Mesenchymal stem cell (in vitro differentiated cells and primary cell): Measurements from ENCODE around the gene CDH23.

Experiments used
- DNase-seq: peaks from one replicate; pipeline ENCODE4 v3.0.0-alpha.2; 2013
- H2AFZ ChIP-seq: one replicate; pipeline ENCODE4 v1.6.1; 2013; ENCODE audit warnings: low read depth, mild to moderate bottlenecking, control low read depth, inconsistent platforms, low read length, moderate library complexity
- H2AK5ac ChIP-seq: 2 replicates; pipeline ENCODE4 v1.6.1; 2013; ENCODE audit warnings: low read length, moderate library complexity, mild to moderate bottlenecking, inconsistent platforms; ENCODE audit not compliant: severe bottlenecking
- H2BK120ac ChIP-seq: one replicate; pipeline ENCODE4 v1.6.1; 2013; ENCODE audit warnings: low read depth, mild to moderate bottlenecking, inconsistent platforms, low read length, moderate library complexity
- H2BK12ac ChIP-seq, 2 experiments: one replicate each; pipeline ENCODE4 v1.6.1; 2013; ENCODE audit warnings: inconsistent platforms in 2 of 2, low read length in 2 of 2, mild to moderate bottlenecking in 2 of 2, moderate library complexity in 2 of 2, control low read depth in 1 of 2
- H2BK15ac ChIP-seq: one replicate; pipeline ENCODE4 v1.6.1; 2013; ENCODE audit warnings: mild to moderate bottlenecking, low read depth, inconsistent platforms; ENCODE audit not compliant: poor library complexity, severe bottlenecking
- H2BK5ac ChIP-seq: 2 replicates; pipeline ENCODE4 v1.6.1; 2013; ENCODE audit warnings: low read depth, mild to moderate bottlenecking, low read length, control low read depth, inconsistent platforms; ENCODE audit not compliant: poor library complexity, severe bottlenecking
- H3K14ac ChIP-seq, 2 experiments: one replicate each; pipeline ENCODE4 v1.6.1; 2013; ENCODE audit warnings: inconsistent platforms in 2 of 2, low read length in 2 of 2, control low read depth in 1 of 2, mild to moderate bottlenecking in 1 of 2, moderate library complexity in 1 of 2
- H3K18ac ChIP-seq, 2 experiments: one replicate each; pipeline ENCODE4 v1.6.1; 2013; ENCODE audit warnings: inconsistent platforms in 2 of 2, low read length in 2 of 2, control low read depth in 1 of 2, low read depth in 1 of 2, mild to moderate bottlenecking in 1 of 2
- H3K23ac ChIP-seq, 2 experiments: one replicate each; pipeline ENCODE4 v1.6.1; 2013; ENCODE audit warnings: inconsistent platforms in 2 of 2, low read length in 2 of 2, mild to moderate bottlenecking in 2 of 2, moderate library complexity in 2 of 2, control low read depth in 1 of 2
- H3K27ac ChIP-seq: 2 replicates; pipeline ENCODE4 v1.5.1; 2013; ENCODE audit warnings: mild to moderate bottlenecking, moderate library complexity, low read length, control low read depth, inconsistent platforms; ENCODE audit not compliant: poor library complexity, severe bottlenecking
- H3K27me3 ChIP-seq, 2 experiments: 2 replicates each; pipeline versions ENCODE4 v1.6.1 to v1.7.0; 2013; ENCODE audit warnings: low read length in 2 of 2, mild to moderate bottlenecking in 2 of 2, moderate library complexity in 2 of 2, control low read depth in 1 of 2, inconsistent platforms in 1 of 2; ENCODE audit not compliant: control insufficient read depth in 1 of 2, insufficient read depth in 1 of 2
- H3K36me3 ChIP-seq, 2 experiments: 2 replicates each; pipeline versions ENCODE4 v1.6.1 to v1.7.0; 2013; ENCODE audit warnings: low read length in 2 of 2, control low read depth in 1 of 2, inconsistent platforms in 1 of 2, low read depth in 1 of 2, mild to moderate bottlenecking in 1 of 2; ENCODE audit not compliant: insufficient read depth in 2 of 2, control insufficient read depth in 1 of 2
- H3K4ac ChIP-seq, 2 experiments: one replicate each; pipeline ENCODE4 v1.6.1; 2013; ENCODE audit warnings: inconsistent platforms in 2 of 2, low read length in 2 of 2, mild to moderate bottlenecking in 2 of 2, moderate library complexity in 2 of 2, control low read depth in 1 of 2, low read depth in 1 of 2
- H3K4me1 ChIP-seq: 2 replicates; pipeline ENCODE4 v1.6.1; 2013; ENCODE audit warnings: low read depth, low read length, control low read depth; ENCODE audit not compliant: control insufficient read depth, insufficient read depth
- H3K4me2 ChIP-seq: 2 replicates; pipeline ENCODE4 v1.6.1; 2013; ENCODE audit warnings: low read length, mild to moderate bottlenecking, inconsistent platforms; ENCODE audit not compliant: poor library complexity, severe bottlenecking
- H3K4me3 ChIP-seq, 2 experiments: 2 replicates each; pipeline versions ENCODE4 v1.5.1 to v1.7.0; 2013; ENCODE audit warnings: low read length in 2 of 2, mild to moderate bottlenecking in 2 of 2, control low read depth in 1 of 2, low read depth in 1 of 2; ENCODE audit not compliant: insufficient read depth in 1 of 2
- H3K79me1 ChIP-seq: replicated peaks from 2 replicates; pipeline ENCODE4 v1.6.1; 2013; ENCODE audit warnings: mild to moderate bottlenecking, control low read depth, low read length, inconsistent platforms; ENCODE audit not compliant: poor library complexity, severe bottlenecking
- H3K9ac ChIP-seq: 2 replicates; pipeline ENCODE4 v1.7.0; 2013; ENCODE audit warnings: mild to moderate bottlenecking, low read length, moderate library complexity
- H3K9me3 ChIP-seq: 2 replicates; pipeline ENCODE4 v1.7.0; 2013; ENCODE audit warnings: mild to moderate bottlenecking, low read length; ENCODE audit not compliant: control insufficient read depth
- H4K8ac ChIP-seq: one replicate; pipeline ENCODE4 v1.6.1; 2013; ENCODE audit warnings: inconsistent platforms, mild to moderate bottlenecking, low read length, moderate library complexity
- H4K91ac ChIP-seq: one replicate; pipeline ENCODE4 v1.6.1; 2013; ENCODE audit warnings: mild to moderate bottlenecking, low read length, inconsistent platforms
- WGBS: methylation state at CpG from one replicate; pipeline ENCODE4 v1.1.7; 2013; ENCODE audit warnings: mixed read lengths; 5-methylcytosine and 5-hydroxymethylcytosine counted together

CDH23 gene

GRCh38 chr10:71852355-71852937 lies 455.7 kb downstream of the CDH23 start:
- Histone ChIP-seq H2BK120ac (no peak overlapping the region), H3K4me1 (peaks cover 11% of the 10 kb centered on the region), H2BK12ac (peak overlapping the region in 1 of 2 experiments; percentile 67), H2AFZ (no peak overlapping the region), H2BK15ac (no peak overlapping the region), H3K4ac (peak overlapping the region in 1 of 2 experiments; percentile 40), H3K14ac (no peak overlapping the region), H3K4me3 (no peak overlapping the region), H4K8ac (peak overlapping the region; percentile 62), H3K23ac (no peak overlapping the region), H2BK5ac (no peak overlapping the region), H3K9ac (no peak overlapping the region), H3K27ac (no peak overlapping the region), H3K27me3 (no peaks in the 10 kb centered on the region), H4K91ac (no peak overlapping the region), H3K9me3 (no peaks in the 10 kb centered on the region), H3K18ac (no peak overlapping the region), H3K79me1 (peaks cover 1% of the 10 kb centered on the region), H3K36me3 (no peaks in the 10 kb centered on the region), H2AK5ac (peak overlapping the region; percentile 61), H3K4me2 (no peak overlapping the region)
- DNase-seq = no peak
- 92% methylated on average over 11 of the region's 11 CpGs for whole genome bisulfite sequencing

- no peak overlapping the region for H2BK120ac ChIP-seq
- 82% methylated on average over 5 of the region's 5 CpGs for WGBS
- H4K8ac ChIP-seq = no peak overlapping the region
- no peak for DNase-seq
- H3K4me3 ChIP-seq = no peak overlapping the region
- H3K4me1 ChIP-seq = peaks cover 7% of the 10 kb centered on the region
- no peak overlapping the region for H2AK5ac ChIP-seq
- H3K4me2 ChIP-seq = no peak overlapping the region
- H2BK15ac ChIP-seq = peak overlapping the region; percentile 63
- H3K9me3 ChIP-seq = no peaks in the 10 kb centered on the region
- no peak overlapping the region for H2BK5ac ChIP-seq
- no peaks in the 10 kb centered on the region for H3K27me3 ChIP-seq
- H3K14ac ChIP-seq = no peak overlapping the region
- no peak overlapping the region for H3K4ac ChIP-seq
- peak overlapping the region in 1 of 2 experiments; percentile 14 for H3K23ac ChIP-seq
- no peak overlapping the region for H3K18ac ChIP-seq
- no peaks in the 10 kb centered on the region for H3K36me3 ChIP-seq
- H3K9ac ChIP-seq = peak overlapping the region; percentile 57
- H2BK12ac ChIP-seq = peak overlapping the region in 1 of 2 experiments; percentile 21
- H4K91ac ChIP-seq = no peak overlapping the region
- no peak overlapping the region for H2AFZ ChIP-seq
- no peak overlapping the region for H3K27ac ChIP-seq
- peaks cover 1% of the 10 kb centered on the region for H3K79me1 ChIP-seq
These were observed 457.3 kb downstream of the CDH23 start for GRCh38 chr10:71854031-71854430.

GRCh38 chr10:71856619-71857018 lies 459.9 kb downstream of the CDH23 start:
- Histone ChIP-seq H3K27me3 (no peaks in the 10 kb centered on the region), H3K18ac (no peak overlapping the region), H3K79me1 (no peaks in the 10 kb centered on the region), H3K4me1 (peaks cover 11% of the 10 kb centered on the region), H3K4me3 (no peak overlapping the region), H3K36me3 (no peaks in the 10 kb centered on the region), H3K9me3 (no peaks in the 10 kb centered on the region), H3K4ac (no peak overlapping the region), H3K9ac (no peak overlapping the region), H2AFZ (no peak overlapping the region), H3K23ac (no peak overlapping the region), H2BK15ac (no peak overlapping the region), H3K4me2 (no peak overlapping the region), H2BK120ac (no peak overlapping the region), H4K8ac (no peak overlapping the region), H4K91ac (no peak overlapping the region), H3K27ac (no peak overlapping the region), H2BK12ac (peak overlapping the region in 1 of 2 experiments; percentile 80), H3K14ac (no peak overlapping the region), H2AK5ac (no peak overlapping the region), H2BK5ac (no peak overlapping the region)
- WGBS = 98% methylated on average over 3 of the region's 4 CpGs
- no peak for DNase-seq

DNA sequence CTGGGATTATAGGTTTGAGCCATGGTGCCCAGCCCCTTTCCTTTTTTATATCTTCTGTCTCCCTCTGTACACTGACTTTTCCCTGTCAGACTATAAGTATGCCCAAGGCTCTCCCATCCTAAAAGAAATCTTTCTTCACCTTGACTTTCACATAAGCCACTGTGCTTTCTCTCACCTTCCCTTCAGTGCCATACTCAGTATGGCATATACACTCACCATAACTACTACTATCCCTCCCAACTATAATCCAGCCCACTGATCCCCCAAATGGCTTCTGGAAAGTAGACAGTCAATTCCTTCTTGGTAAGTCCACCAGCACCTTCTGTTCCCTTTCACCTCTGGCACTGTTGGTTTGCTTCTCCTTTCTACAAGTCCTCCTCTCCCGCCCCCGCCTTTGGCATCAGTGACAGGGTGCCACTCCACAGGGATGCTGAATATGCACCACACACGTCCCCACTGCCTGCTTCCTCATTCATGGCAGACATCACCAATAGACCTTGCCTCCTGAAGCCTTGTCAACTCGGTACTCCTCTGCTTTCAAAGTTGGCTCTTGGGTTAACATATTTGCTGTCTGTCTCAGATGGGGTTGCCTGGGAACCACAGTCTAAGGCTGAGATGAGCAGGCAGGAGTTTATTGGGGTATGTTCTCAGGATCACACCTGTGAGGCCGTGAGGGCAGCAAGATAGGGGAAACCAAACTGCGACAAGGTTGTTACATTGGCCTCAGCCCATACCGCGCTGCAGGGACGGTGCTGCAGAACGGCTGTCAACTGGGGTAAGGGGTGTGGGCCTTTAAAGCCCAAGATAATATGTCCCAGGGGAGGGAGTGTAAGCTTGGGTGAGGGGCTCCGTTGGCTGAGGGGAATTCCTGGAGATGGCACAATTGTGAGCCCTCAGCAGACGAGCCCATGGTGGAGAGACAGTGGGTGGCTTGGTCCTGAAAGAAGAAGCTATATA lies 461.5 kb downstream of the CDH23 start:
- Histone ChIP-seq H2AK5ac (peak overlapping the region; percentile 17), H3K4me2 (no peak overlapping the region), H3K23ac (no peak overlapping the region), H3K36me3 (no peaks in the 10 kb centered on the region), H2BK120ac (no peak overlapping the region), H3K27me3 (no peaks in the 10 kb centered on the region), H3K4me3 (no peak overlapping the region), H3K9ac (no peak overlapping the region), H2AFZ (no peak overlapping the region), H2BK5ac (no peak overlapping the region), H3K4ac (peak overlapping the region; percentile 24 to 27), H3K14ac (peak overlapping the region in 1 of 2 experiments; percentile 69), H3K79me1 (no peaks in the 10 kb centered on the region), H2BK15ac (peak overlapping the region; percentile 70), H3K18ac (peak overlapping the region in 1 of 2 experiments; percentile 55), H3K4me1 (peaks cover 11% of the 10 kb centered on the region), H3K27ac (no peak overlapping the region), H2BK12ac (peak overlapping the region; percentile 70 to 94), H4K8ac (peak overlapping the region; percentile 33), H3K9me3 (no peaks in the 10 kb centered on the region), H4K91ac (peak overlapping the region; percentile 87)
- DNase-seq = no peak
- WGBS = 94% methylated on average over 11 of the region's 12 CpGs
